HG03432 (cell line): Measurements from ENCODE around the gene PCDHB7.
"Not testable (repeated sequence)": the region's sequence is repeated elsewhere in the genome, so short reads cannot be mapped to it uniquely, and the experiment has no call there.

Source experiments
- ATAC-seq: cut with Tn5 transposase; IDR thresholded peaks from one replicate; pipeline ENCODE4 v1.9.1; 2021; ENCODE audit warnings: mild to moderate bottlenecking, moderate library complexity; ENCODE audit not compliant: unreplicated experiment

Gene PCDHB7

DNA sequence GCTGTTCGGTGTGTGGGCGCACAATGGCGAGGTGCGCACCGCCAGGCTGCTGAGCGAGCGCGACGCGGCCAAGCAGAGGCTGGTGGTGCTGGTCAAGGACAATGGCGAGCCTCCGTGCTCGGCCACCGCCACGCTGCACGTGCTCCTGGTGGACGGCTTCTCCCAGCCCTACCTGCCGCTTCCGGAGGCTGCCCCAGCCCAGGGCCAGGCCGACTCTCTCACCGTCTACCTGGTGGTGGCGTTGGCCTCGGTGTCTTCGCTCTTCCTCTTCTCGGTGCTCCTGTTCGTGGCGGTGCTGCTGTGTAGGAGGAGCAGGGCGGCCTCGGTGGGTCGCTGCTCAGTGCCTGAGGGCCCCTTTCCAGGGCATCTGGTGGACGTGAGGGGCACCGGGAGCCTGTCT lies 7.4 kb downstream of the PCDHB7 start:
- ATAC-seq = not testable (repeated sequence)

- no peak for ATAC-seq
Observed at GRCh38 chr5:141180313-141180712, 7.9 kb downstream of the PCDHB7 start.

DNA sequence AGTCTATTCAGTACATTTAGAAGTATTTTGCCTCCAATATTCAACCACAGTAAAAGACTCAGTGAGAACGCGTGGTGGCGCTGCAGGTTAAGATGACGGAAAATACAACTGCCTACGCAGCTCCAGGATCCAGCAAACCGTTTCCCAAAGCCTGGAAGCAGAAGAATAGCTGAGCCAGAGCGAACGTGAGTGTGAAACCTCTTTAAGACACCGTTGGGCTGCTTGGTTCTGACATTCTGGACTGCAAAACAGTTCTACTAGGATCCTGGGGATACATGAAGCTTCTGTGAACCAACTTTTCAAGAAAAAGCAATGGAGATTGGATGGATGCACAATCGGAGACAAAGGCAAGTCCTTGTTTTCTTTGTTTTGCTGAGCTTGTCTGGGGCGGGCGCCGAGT lies 9.8 kb downstream of the PCDHB7 start, which contains the start of gene PCDHB16:
PCDHB16 (plus strand) TSS at position 140 of the 400 bp plus-strand sequence; CDS start at position 313, 173 bp downstream.
- no peak for ATAC-seq

- ATAC-seq = not testable (repeated sequence)
Observed at GRCh38 chr5:141184117-141184855, 11.8 kb downstream of the PCDHB7 start.

- ATAC-seq = no peak
Observed at GRCh38 chr5:141186897-141187512, 14.6 kb downstream of the PCDHB7 start, which contains the start of gene PCDHB9. PCDHB9 (plus strand) TSS chr5:141187161; CDS start chr5:141187319, 158 bp downstream.

DNA sequence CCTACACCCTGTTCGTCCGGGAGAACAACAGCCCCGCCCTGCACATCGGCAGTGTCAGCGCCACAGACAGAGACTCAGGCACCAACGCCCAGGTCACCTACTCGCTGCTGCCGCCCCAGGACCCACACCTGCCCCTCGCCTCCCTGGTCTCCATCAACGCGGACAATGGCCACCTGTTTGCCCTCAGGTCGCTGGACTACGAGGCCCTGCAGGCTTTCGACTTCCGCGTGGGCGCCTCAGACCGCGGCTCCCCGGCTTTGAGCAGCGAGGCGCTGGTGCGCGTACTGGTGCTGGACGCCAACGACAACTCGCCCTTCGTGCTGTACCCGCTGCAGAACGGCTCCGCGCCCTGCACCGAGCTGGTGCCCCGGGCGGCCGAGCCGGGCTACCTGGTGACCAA lies 16.2 kb downstream of the PCDHB7 start:
- ATAC-seq = not testable (repeated sequence)

GRCh38 chr5:141189131-141189530 lies 16.7 kb downstream of the PCDHB7 start:
- not testable (repeated sequence) for ATAC-seq

DNA sequence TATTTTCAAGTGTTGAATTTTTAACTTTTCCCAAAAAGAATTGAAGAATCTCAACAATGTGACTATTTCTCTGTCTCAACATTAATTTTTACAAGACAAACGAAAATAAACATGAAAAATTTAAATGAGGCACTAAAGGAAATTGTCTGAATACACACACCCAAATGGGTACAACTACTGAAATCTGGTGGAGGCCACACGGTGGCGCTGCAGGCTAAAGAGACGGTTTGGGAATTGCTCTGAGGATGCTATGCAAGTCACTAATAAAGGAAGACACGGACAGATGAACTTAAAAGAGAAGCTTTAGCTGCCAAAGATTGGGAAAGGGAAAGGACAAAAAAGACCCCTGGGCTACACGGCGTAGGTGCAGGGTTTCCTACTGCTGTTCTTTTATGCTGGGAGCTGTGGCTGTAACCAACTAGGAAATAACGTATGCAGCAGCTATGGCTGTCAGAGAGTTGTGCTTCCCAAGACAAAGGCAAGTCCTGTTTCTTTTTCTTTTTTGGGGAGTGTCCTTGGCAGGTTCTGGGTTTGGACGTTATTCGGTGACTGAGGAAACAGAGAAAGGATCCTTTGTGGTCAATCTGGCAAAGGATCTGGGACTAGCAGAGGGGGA lies 19.8 kb downstream of the PCDHB7 start, which contains the start of gene PCDHB10:
PCDHB10 (plus strand) TSS at position 244 of the 616 bp plus-strand sequence; CDS start at position 444, 200 bp downstream.
- no peak for ATAC-seq

- ATAC-seq = not testable (repeated sequence)
Observed at GRCh38 chr5:141194332-141194731, 21.9 kb downstream of the PCDHB7 start.

DNA sequence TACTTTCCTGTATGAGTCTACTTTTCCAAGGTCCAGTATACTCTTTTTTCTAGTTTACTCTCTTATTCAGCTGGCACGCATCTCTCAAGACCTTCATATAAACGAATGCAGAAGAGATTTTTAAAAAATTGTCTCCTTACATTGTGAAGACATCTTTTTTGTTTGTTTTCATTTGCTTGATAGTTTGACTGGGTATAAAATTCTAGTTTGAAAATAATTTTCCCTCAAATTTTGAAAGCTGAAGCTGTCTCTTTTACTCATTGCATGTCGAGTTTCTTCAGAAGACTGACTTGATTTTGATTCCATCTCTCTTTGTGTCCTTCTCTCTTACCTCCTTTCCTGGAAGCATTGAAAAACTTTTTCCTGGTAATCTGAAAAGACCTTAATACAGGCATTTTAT lies 23.9 kb downstream of the PCDHB7 start:
- no peak for ATAC-seq

DNA sequence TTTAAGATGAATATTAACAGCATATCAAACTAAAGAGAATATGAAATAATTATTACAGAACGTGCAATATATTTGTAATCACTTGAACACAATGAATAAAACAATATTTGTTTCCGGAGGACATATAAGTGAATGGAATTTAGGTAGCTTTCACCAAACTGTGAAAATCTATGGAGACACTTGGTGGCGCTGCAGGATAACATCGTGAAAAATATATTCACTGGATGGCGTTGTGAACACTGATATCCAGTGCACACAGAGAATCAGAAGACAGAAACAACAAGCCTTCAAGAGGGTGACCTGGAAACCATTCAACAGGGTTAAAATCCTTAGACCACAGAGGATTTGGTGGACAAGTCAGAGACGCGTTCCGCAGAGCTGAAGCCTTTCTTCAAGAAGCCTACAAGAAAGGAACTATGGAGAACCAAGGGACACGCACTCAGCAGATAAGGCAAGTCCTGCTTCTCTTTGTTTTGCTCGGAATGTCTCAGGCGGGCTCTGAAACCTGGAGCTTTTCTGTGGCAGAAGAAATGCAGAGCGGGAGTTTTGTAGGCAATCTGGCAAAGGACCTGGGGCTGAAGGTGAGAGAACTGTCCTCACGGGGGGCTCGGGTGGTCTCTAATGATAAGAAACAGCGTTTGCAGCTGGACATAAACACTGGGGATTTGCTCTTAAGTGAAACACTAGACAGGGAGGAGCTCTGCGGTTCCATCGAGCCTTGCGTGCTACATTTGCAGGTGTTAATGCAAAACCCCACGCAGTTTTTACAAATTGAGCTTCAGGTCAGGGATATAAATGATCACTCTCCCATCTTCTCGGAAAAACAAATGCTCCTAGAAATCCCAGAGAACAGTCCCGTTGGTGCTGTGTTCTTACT lies 27.2 kb downstream of the PCDHB7 start, which contains the start of gene PCDHB11:
PCDHB11 (plus strand) TSS at position 269 of the 877 bp plus-strand sequence; CDS start at position 417, 148 bp downstream.
- ATAC-seq = no peak

- not testable (repeated sequence) for ATAC-seq
Observed at GRCh38 chr5:141201126-141201525, 28.7 kb downstream of the PCDHB7 start.

- ATAC-seq = not testable (repeated sequence)
Observed at GRCh38 chr5:141201646-141202045, 29.2 kb downstream of the PCDHB7 start.

GRCh38 chr5:141208478-141208877 lies 36.0 kb downstream of the PCDHB7 start, which contains the start of gene PCDHB12:
PCDHB12 (plus strand) TSS chr5:141208719; CDS start chr5:141208908, 189 bp downstream.
- no peak for ATAC-seq

DNA sequence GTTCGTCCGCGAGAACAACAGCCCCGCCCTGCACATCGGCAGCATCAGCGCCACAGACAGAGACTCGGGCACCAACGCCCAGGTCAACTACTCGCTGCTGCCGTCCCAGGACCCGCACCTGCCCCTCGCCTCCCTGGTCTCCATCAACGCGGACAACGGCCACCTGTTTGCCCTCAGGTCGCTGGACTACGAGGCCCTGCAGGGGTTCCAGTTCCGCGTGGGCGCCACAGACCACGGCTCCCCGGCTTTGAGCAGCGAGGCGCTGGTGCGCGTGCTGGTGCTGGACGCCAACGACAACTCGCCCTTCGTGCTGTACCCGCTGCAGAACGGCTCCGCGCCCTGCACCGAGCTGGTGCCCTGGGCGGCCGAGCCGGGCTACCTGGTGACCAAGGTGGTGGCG lies 37.8 kb downstream of the PCDHB7 start:
- not testable (repeated sequence) for ATAC-seq

DNA sequence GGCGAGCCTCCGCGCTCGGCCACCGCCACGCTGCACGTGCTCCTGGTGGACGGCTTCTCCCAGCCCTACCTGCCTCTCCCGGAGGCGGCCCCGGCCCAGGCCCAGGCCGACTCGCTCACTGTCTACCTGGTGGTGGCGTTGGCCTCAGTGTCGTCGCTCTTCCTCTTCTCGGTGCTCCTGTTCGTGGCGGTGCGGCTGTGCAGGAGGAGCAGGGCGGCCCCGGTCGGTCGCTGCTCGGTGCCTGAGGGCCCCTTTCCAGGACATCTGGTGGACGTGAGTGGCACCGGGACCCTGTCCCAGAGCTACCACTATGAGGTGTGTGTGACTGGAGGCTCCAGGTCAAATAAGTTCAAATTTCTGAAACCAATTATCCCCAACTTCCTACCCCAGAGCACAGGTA lies 38.4 kb downstream of the PCDHB7 start:
- ATAC-seq = not testable (repeated sequence)

GRCh38 chr5:141213656-141214339 lies 41.4 kb downstream of the PCDHB7 start, which contains the start of gene PCDHB13:
PCDHB13 (plus strand) TSS chr5:141213919; CDS start chr5:141214124, 205 bp downstream.
- not testable (repeated sequence) for ATAC-seq

GRCh38 chr5:141214583-141214982 lies 42.1 kb downstream of the PCDHB7 start:
- not testable (repeated sequence) for ATAC-seq

DNA sequence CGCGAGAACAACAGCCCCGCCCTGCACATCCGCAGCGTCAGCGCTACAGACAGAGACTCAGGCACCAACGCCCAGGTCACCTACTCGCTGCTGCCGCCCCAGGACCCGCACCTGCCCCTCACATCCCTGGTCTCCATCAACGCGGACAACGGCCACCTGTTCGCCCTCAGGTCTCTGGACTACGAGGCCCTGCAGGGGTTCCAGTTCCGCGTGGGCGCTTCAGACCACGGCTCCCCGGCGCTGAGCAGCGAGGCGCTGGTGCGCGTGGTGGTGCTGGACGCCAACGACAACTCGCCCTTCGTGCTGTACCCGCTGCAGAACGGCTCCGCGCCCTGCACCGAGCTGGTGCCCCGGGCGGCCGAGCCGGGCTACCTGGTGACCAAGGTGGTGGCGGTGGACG lies 43.1 kb downstream of the PCDHB7 start:
- not testable (repeated sequence) for ATAC-seq
